ENCODE data around the gene SORD. TPM values are rescaled to one million over a fixed set of nuclear protein-coding genes. Genes with fewer than 3 reads are reported as not detected.
"Not testable (repeated sequence)": the region's sequence is repeated elsewhere in the genome, so short reads cannot be mapped to it uniquely, and the experiment has no call there.

SORD gene
- 10 to 100 TPM; 16.2 to 21.3 (median 19.0) TPM for polyA plus RNA-seq (ENCODE audit: low read depth in 6 of 6)

- peak within 1 kb of the TSS; percentile 0 to 87 (median 70) for H3K27ac Mint-ChIP-seq
- H3K27me3 Mint-ChIP-seq: peaks cover 8 to 29% (median 25%) of the 10 kb centered on the region in 3 donors
Observed at GRCh38 chr15:45022871-45023658, at the start of gene SORD. Gene SORD (plus strand): TSS chr15:45023195. CDS start chr15:45023284, 89 bp downstream.

DNA sequence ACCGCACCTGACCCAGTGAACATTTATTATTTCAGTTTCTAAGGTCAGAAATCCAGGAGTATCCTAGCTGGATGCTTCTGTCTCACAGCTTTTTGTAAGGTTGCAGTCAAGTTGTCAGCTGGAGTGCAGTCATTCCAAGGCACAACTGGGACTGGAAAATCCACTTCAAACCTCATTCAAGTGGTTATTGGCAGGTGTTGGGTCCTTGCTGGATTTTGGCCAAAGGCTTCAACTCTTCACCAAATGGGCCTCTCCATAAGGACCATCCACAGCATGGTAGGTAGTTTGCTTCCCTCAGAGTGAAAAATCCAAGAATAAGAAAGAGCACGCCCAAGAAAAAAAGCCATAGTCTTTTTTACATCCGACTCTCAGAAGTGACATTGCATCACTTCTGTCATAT is 46.8 kb upstream of the SORD start:
- not testable (repeated sequence) for H3K4me1 Mint-ChIP-seq
- peaks cover 0 to 16% (median 0%) of the 10 kb centered on the region in 7 donors for H3K9me3 Mint-ChIP-seq

More at GRCh38 chr15:45022871-45023658, at the start of gene SORD:
- Mint-ChIP-seq H3K9me3 (no peaks in the 10 kb centered on the region), H3K4me3 (peak within 1 kb of the TSS; percentile 87 to 97 (median 92)), H3K36me3 (no peaks in the 10 kb centered on the region), H3K4me1 (peaks cover 17 to 35% (median 27%) of the 10 kb centered on the region in 3 donors)
- DNase-seq (peak; percentile 86), ATAC-seq (ENCODE audit: low read depth in 2 of 2) (peak; percentile 96 to 97)

GRCh38 chr15:44977781-44978180 is 45.2 kb upstream of the SORD start:
- not testable (repeated sequence) for H3K27me3 Mint-ChIP-seq; DNase-seq; H3K36me3 Mint-ChIP-seq; ATAC-seq (ENCODE audit: low read depth in 2 of 2); H3K27ac Mint-ChIP-seq; H3K4me3 Mint-ChIP-seq; H3K4me1 Mint-ChIP-seq
- H3K9me3 Mint-ChIP-seq: peaks cover 0 to 16% (median 0%) of the 10 kb centered on the region in 7 donors

More for the DNA sequence above, 46.8 kb upstream of the SORD start:
- not testable (repeated sequence) for H3K4me3 Mint-ChIP-seq; H3K27me3 Mint-ChIP-seq; DNase-seq; ATAC-seq (ENCODE audit: low read depth in 2 of 2); H3K36me3 Mint-ChIP-seq
- H3K27ac Mint-ChIP-seq: peak overlapping the region in 1 of 6 donors; percentile 27

DNA sequence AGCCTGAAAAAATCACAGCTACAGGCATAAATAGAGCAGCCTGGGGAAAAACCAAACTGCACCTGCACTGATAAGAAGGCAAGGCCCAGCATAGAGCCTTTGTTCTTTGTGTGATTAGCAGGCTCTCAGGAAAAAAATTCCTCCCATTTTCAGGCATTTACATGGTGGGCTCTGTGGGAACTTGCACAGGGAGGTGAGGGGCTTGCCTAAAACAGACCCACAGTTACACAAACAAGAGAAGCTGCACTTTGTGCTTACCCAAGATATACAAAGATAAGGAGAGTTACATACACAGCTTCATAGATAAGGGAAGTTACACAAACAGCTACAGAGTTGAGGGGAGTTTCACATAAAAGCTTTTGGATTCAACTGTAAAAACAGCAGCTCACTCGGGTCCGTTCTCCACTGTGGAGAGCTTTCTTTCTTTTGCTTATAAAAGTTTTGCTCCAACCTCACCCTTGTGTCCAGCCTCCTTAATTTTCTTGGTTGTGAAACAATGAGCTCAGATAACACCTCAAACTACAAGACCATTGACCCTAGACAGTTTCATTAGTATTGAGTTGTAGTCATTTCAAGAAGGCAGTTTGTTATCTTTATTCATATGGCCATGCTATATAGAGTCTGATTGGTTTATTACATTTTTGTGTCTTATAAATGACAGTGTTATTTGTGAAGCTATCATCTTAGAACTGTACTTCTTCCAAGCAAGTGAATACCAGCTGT is 43.2 kb upstream of the SORD start:
- H3K36me3 Mint-ChIP-seq; ATAC-seq (ENCODE audit: low read depth in 2 of 2); H3K4me1 Mint-ChIP-seq; H3K27ac Mint-ChIP-seq; DNase-seq; H3K4me3 Mint-ChIP-seq: not testable (repeated sequence)
- Mint-ChIP-seq H3K9me3 (peaks cover 0 to 16% (median 0%) of the 10 kb centered on the region in 7 donors), H3K27me3 (peaks cover 12 to 16% (median 15%) of the 10 kb centered on the region in 3 donors)

- not testable (repeated sequence) for H3K27ac Mint-ChIP-seq; H3K36me3 Mint-ChIP-seq; ATAC-seq (ENCODE audit: low read depth in 2 of 2); H3K4me1 Mint-ChIP-seq; H3K4me3 Mint-ChIP-seq; DNase-seq
- Mint-ChIP-seq H3K27me3 (peaks cover 15 to 27% (median 25%) of the 10 kb centered on the region in 3 donors), H3K9me3 (peaks cover 0 to 14% (median 0%) of the 10 kb centered on the region in 7 donors)
Observed at GRCh38 chr15:44984144-44984543, 38.9 kb upstream of the SORD start.

GRCh38 chr15:44986346-44987055 is 36.5 kb upstream of the SORD start:
- Mint-ChIP-seq H3K27me3 (peaks cover 23 to 34% (median 32%) of the 10 kb centered on the region in 3 donors), H3K27ac (peak overlapping the region in 1 of 6 donors; percentile 59)
- not testable (repeated sequence) for H3K4me1 Mint-ChIP-seq; ATAC-seq (ENCODE audit: low read depth in 2 of 2); H3K4me3 Mint-ChIP-seq; H3K36me3 Mint-ChIP-seq; DNase-seq; H3K9me3 Mint-ChIP-seq

- not testable (repeated sequence) for H3K27ac Mint-ChIP-seq; H3K4me1 Mint-ChIP-seq; H3K9me3 Mint-ChIP-seq; H3K36me3 Mint-ChIP-seq; H3K4me3 Mint-ChIP-seq; ATAC-seq (ENCODE audit: low read depth in 2 of 2); DNase-seq
- peaks cover 22 to 44% (median 42%) of the 10 kb centered on the region in 3 donors for H3K27me3 Mint-ChIP-seq
Observed at GRCh38 chr15:44987711-44988110, 35.3 kb upstream of the SORD start.

DNA sequence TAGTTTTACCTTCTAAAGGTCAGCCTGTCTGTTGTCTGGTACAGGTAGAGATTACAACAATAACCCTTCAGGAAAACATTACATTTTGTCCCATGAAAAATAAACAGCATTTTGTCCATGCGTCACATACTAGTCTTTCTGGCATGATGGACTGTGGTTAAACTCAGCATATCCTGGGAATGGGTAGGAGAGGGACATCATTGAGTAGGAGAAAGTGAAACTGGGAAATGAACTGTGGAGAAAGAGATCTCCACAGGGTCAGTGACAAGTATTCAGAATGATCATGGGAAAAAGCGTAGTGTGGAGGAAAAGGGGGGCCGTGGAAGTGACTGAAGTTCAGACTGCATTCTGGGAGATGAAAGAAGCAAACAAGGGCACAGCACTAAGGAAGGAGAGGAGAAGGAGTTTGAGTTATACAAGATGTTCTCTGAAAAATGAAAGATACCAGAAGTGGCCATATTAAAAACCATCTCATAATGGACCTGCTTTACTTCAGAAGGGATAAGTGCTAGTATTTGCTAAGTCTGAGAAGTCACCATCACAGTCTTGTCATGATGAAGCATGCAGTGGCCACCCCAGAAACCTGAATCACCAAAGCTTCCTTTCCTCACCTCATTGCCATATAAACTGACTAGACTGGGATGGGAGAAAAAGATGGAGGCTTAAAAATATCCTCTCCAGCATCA is 34.7 kb upstream of the SORD start:
- not testable (repeated sequence) for H3K9me3 Mint-ChIP-seq; H3K27ac Mint-ChIP-seq; DNase-seq; H3K36me3 Mint-ChIP-seq; ATAC-seq (ENCODE audit: low read depth in 2 of 2); H3K4me3 Mint-ChIP-seq; H3K4me1 Mint-ChIP-seq
- H3K27me3 Mint-ChIP-seq: peaks cover 28 to 45% (median 42%) of the 10 kb centered on the region in 3 donors

DNA sequence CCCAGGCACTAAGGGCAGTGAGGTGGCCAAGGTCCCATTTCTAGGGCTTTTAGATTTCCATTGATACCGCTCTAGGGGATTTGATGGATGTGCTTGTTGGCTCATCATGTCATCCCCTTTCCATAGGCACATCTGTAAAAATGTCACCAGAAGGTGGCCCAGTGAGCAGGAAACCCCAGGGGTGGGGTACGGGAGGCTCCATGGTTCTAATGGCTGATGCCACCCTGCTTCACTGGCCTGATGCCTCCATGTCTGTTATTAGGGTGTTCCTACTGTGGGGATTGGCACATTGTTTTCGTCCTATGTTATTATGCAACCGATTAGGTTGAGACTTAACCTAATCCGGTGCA is 34.1 kb upstream of the SORD start:
- not testable (repeated sequence) for DNase-seq; H3K9me3 Mint-ChIP-seq; ATAC-seq (ENCODE audit: low read depth in 2 of 2); H3K36me3 Mint-ChIP-seq; H3K4me1 Mint-ChIP-seq; H3K4me3 Mint-ChIP-seq; H3K27ac Mint-ChIP-seq
- H3K27me3 Mint-ChIP-seq: peaks cover 27 to 43% (median 36%) of the 10 kb centered on the region in 3 donors

- not testable (repeated sequence) for H3K36me3 Mint-ChIP-seq; ATAC-seq (ENCODE audit: low read depth in 2 of 2); DNase-seq; H3K9me3 Mint-ChIP-seq; H3K4me3 Mint-ChIP-seq; H3K4me1 Mint-ChIP-seq; H3K27ac Mint-ChIP-seq
- peaks cover 14 to 23% (median 18%) of the 10 kb centered on the region in 3 donors for H3K27me3 Mint-ChIP-seq
Observed at GRCh38 chr15:44997632-44998031, 25.4 kb upstream of the SORD start.

- Mint-ChIP-seq H3K27me3 (peaks cover 8 to 16% (median 11%) of the 10 kb centered on the region in 3 donors), H3K9me3 (peaks cover 0 to 5% (median 0%) of the 10 kb centered on the region in 7 donors), H3K4me1 (peaks cover 4 to 7% (median 6%) of the 10 kb centered on the region in 3 donors), H3K4me3 (no peak overlapping the region), H3K27ac (peak overlapping the region in 1 of 6 donors; percentile 2), H3K36me3 (no peaks in the 10 kb centered on the region)
- DNase-seq (no peak), ATAC-seq (ENCODE audit: low read depth in 2 of 2) (peak; percentile 28 to 36)
Observed at GRCh38 chr15:44999105-44999504, 23.9 kb upstream of the SORD start.

DNA sequence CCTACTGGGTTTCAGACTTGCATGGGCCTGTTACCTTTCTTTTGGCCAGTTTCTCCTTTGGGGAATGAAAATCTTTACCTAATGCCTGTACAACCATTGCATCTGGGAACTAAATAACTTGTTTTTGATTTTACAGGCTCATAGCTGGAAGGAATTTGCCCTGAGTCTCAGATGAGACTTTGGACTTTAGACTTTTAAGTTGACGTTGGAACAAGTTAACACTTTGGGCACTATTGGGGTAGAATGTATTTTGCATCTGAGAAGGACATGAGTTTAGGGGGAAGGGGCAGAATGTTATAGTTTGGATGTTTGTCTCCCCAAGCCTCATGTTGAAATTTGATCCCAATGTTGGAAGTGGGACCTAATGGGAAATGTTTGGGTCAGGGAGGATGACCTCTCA is 21.8 kb upstream of the SORD start:
- H3K27ac Mint-ChIP-seq; ATAC-seq (ENCODE audit: low read depth in 2 of 2); H3K4me1 Mint-ChIP-seq; H3K4me3 Mint-ChIP-seq; DNase-seq; H3K36me3 Mint-ChIP-seq; H3K9me3 Mint-ChIP-seq: not testable (repeated sequence)
- peaks cover 11 to 23% (median 11%) of the 10 kb centered on the region in 3 donors for H3K27me3 Mint-ChIP-seq

All from naive B cell (primary cell).